ENCODE results near the gene DIRAS1. TPM values are rescaled to one million over a fixed set of nuclear protein-coding genes. Genes with fewer than 3 reads are reported as not detected.

The DIRAS1 gene
- total and polyA plus RNA-seq, 3 donors from 2014 or later = 8.1 to 33.1 (median 22.5) TPM

GRCh38 chr19:2761309-2761677, 40.1 kb upstream of the DIRAS1 start:
- intact Hi-C loops (cut with DNase I; ENCODE audit: low total_unique reads) = no loop called here
- H3K4me1 ChIP-seq = no peaks in the 10 kb centered on the region
- H3K36me3 ChIP-seq (ENCODE audit: low read depth, missing control alignments) = no peaks in the 10 kb centered on the region
- no peaks in the 10 kb centered on the region for H3K27me3 ChIP-seq
- WGBS, 2 donors = 94 to 100% methylated on average over 2 to 16 of the region's 16 CpGs
- H3K27ac ChIP-seq = no peak overlapping the region
- DNase-seq = no peak
- no peaks in the 10 kb centered on the region for H3K9me3 ChIP-seq
- TF ChIP-seq POLR2A (IDR thresholded peaks at IDR 0.05) (no peak), CTCF (IDR thresholded peaks at IDR 0.05) (no peak)
- H3K4me3 ChIP-seq = no peak overlapping the region

GRCh38 chr19:2759965-2760364, 38.8 kb upstream of the DIRAS1 start:
- WGBS, 2 donors = 95 to 98% methylated on average over 3 to 7 of the region's 7 CpGs
- Histone ChIP-seq H3K4me3 (no peak overlapping the region), H3K27ac (no peak overlapping the region), H3K9me3 (no peaks in the 10 kb centered on the region), H3K4me1 (no peaks in the 10 kb centered on the region), H3K36me3 (ENCODE audit: low read depth, missing control alignments) (no peaks in the 10 kb centered on the region), H3K27me3 (no peaks in the 10 kb centered on the region)
- no peak for DNase-seq
- intact Hi-C loops (cut with DNase I; ENCODE audit: low total_unique reads) = no loop called here
- no peak for TF ChIP-seq CTCF (IDR thresholded peaks at IDR 0.05)

GRCh38 chr19:2759362-2759761, 38.2 kb upstream of the DIRAS1 start:
- no peak overlapping the region for H3K27ac ChIP-seq
- 92 to 94% methylated on average over 17 of the region's 17 CpGs for WGBS, 2 donors
- TF ChIP-seq CTCF (IDR thresholded peaks at IDR 0.05) (no peak), POLR2A (IDR thresholded peaks at IDR 0.05) (no peak)
- no peaks in the 10 kb centered on the region for H3K4me1 ChIP-seq
- H3K9me3 ChIP-seq = no peaks in the 10 kb centered on the region
- H3K4me3 ChIP-seq = no peak overlapping the region
- intact Hi-C loops (cut with DNase I; ENCODE audit: low total_unique reads) = no loop called here
- H3K36me3 ChIP-seq (ENCODE audit: low read depth, missing control alignments) = no peaks in the 10 kb centered on the region
- DNase-seq = no peak
- H3K27me3 ChIP-seq = no peaks in the 10 kb centered on the region

- no peak for DNase-seq
Observed at GRCh38 chr19:2758601-2759313, 37.6 kb upstream of the DIRAS1 start.

More at GRCh38 chr19:2758601-2759313, 37.6 kb upstream of the DIRAS1 start:
- no peaks in the 10 kb centered on the region for H3K9me3 ChIP-seq
- intact Hi-C loops (cut with DNase I; ENCODE audit: low total_unique reads) = no loop called here
- no peak overlapping the region for H3K27ac ChIP-seq
- TF ChIP-seq POLR2A (IDR thresholded peaks at IDR 0.05) (no peak), CTCF (IDR thresholded peaks at IDR 0.05) (no peak)
- H3K36me3 ChIP-seq (ENCODE audit: low read depth, missing control alignments) = no peaks in the 10 kb centered on the region
- H3K27me3 ChIP-seq = no peaks in the 10 kb centered on the region
- no peak overlapping the region for H3K4me3 ChIP-seq
- H3K4me1 ChIP-seq = no peaks in the 10 kb centered on the region
- 89 to 92% methylated on average over 17 of the region's 17 CpGs for WGBS, 2 donors

Measured in testis (tissue), 3 donors.